Measurements from ENCODE around the gene ZNF532.

GRCh38 chr18:58990720-58991119 is 126.0 kb downstream of the ZNF532 start:
- TF ChIP-seq REST (IDR thresholded peaks at IDR 0.05; ENCODE audit: insufficient replicate concordance, low read depth) (no peak), POLR2AphosphoS5 (IDR thresholded peaks at IDR 0.05; ENCODE audit: low read depth) (no peak)

Data from HL-60 (cell line).